GM12872 (cell line): ENCODE measurements around the gene ALOXE3.

Source experiments
- CTCF ChIP-seq: IDR thresholded peaks from 3 replicates; pipeline ENCODE4 v1.5.1; 2011; ENCODE audit warnings: low read depth, mild to moderate bottlenecking, low read length, moderate library complexity; ENCODE audit not compliant: insufficient read depth

ALOXE3 gene

GRCh38 chr17:8048736-8049135 lies 69.6 kb downstream of the ALOXE3 start:
- no peak for TF ChIP-seq CTCF

- TF ChIP-seq CTCF = no peak
Observed at GRCh38 chr17:8048236-8048635, 70.1 kb downstream of the ALOXE3 start.

GRCh38 chr17:8047769-8048110 lies 70.6 kb downstream of the ALOXE3 start:
- no peak for TF ChIP-seq CTCF

- no peak for TF ChIP-seq CTCF
Observed at GRCh38 chr17:8046929-8047768, 71.2 kb downstream of the ALOXE3 start.

GRCh38 chr17:8046306-8046928 lies 71.9 kb downstream of the ALOXE3 start:
- no peak for TF ChIP-seq CTCF
